Measurements from ENCODE around the gene HHIPL1.
"Not testable (repeated sequence)": the region's sequence is repeated elsewhere in the genome, so short reads cannot be mapped to it uniquely, and the experiment has no call there.

HHIPL1 gene

DNA sequence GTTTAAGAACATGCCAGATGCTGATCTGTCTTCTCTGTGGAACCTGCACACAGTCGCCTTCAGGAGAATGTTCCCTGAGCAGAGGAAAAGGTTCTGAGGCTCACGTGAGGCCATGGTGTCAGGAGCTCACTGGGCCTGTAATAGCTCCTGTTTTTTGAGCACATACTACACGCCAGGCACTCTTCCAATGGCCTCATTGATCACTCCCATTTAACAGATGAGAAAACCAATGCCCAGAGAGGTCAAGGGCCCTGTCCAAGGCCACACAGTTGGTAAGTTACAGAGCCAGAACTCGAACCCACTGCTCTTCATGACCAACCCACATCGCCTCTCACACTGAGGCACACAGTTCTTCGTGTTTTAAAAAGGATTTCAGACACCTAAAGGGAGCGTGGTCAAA is 7.3 kb upstream of the HHIPL1 start:
- FAIRE-seq: no peak

DNA sequence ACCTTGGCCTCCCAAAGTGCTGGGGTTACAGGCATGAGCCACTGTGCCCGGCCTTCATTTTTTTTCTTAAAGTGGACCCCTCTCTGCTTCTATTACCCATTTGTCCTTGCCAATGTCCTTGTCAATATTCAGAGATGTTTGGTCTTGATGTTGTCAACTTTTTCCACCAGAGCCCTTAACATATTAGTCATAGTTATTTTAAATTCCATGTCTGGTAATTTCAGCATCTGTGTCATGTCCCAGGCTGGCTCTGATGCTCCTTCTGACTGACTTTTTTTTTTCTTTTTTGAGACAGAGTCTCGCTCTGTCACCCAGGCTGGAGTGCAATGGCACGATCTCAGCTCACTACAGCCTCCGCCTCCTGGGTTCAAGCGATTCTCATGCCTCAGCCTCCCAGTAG is 2.2 kb upstream of the HHIPL1 start:
- FAIRE-seq: not testable (repeated sequence)

DNA sequence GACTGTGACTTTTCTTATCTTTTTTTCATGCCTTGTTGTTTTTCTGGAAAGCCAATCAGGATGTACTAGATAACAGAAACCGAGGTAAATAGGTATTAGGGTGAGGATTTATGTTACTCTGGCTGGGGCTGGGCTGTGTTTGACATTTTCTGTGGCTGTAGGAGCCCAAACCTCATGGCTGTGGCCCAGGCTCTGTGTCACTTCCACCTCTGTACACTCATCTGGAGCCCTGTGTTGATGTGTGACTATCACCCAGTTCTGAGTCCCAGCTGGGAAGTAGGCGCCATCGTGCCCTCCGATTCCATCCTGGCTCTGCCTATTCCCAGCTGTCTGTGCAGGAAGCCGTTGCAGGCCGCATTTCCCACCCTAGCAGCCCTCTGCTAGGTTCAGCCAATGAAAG is 1.6 kb upstream of the HHIPL1 start:
- no peak for FAIRE-seq

DNA sequence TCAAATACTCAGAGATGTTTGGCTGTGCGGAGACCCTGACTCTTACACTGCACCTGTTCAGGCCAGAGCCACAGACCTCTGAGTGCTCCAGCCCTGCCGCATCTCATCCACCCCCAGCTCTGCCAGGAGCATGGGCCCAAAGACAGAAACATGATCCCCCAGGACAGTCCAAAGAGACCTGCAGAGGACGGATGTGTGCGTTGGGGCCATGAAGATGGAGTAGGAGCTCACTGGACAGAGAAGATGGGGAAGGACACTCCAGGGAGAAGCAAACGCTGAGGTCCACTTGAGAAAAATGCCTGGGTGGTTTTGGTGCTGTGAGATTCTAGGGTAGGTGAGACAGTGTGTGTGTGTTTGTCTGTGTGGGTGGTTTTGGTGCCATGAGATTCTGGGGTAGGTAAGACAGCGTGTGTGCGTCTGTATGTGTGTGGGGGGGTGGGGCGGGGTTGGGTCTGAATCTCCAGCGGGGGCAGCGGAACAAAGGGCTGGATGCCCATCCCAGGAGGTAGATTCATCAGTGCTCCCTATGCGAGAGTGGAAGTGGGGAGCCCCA is 818 bp upstream of the HHIPL1 start:
- no peak for FAIRE-seq

DNA sequence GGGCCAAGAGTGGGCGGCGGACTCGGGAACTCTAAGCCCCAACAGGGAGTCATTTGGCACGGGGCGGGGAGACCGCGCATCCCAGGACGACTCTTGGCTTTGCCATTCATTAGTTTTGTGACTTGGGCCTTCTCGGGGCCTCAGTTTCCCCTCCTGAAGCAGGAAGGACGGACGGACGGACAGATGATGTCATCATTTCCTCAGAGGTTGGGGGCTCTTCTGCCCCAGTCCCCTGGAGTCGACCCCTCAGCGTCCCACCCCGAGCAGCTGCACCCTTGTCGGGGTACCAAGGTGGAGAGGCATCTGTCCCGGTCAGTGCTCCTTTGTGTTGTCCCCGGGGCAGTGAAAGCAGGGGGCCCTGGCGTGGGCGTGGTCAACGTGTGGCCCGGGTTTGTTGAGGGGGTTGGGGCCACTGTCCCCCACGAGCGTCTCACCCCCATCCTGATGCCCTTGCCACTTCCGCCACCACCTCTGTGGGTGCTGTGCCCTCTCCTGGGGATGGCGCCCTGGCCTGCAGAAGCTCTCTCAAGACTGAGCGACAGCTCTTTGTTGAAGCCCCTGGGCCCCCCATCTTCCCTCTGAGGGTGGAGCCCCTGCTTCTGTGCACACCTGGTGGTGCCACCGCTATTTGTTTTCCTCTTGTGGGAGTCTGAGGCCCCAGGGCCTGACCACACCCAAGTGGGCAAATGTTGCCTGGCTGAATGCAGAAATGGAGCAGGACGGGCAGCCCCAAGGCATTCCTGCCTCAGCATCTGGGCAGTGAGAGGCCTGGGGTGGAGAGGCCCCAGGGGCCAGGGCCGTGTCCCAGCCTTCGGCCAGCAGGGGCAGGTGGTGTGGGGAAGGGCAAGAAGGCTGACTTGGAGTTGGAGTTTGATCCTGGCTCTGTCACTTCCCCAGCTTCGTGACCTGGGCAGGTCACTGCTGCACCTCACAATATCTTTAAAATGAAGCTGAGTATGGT is 896 bp downstream of the HHIPL1 start:
- FAIRE-seq: no peak

DNA sequence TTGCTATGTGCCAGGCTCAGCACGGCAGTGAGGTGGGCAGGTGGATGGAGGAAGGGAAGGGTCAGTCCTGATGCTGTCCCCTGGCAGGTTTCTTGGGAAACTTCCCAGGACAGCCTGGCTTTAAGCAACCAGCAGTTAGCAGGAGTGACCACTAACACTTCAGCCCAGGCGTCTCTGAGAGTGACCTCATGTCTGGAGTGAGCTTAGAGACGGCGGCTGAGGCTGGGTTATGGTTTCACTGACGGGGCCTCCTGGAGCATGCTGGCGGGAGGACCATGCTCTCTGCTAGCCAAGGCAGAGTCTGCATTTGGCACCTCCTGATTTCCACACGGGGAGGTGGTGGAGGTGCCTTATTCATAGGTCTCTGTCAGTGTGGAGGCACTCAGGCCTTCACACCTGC is 2.5 kb downstream of the HHIPL1 start:
- FAIRE-seq: no peak

DNA sequence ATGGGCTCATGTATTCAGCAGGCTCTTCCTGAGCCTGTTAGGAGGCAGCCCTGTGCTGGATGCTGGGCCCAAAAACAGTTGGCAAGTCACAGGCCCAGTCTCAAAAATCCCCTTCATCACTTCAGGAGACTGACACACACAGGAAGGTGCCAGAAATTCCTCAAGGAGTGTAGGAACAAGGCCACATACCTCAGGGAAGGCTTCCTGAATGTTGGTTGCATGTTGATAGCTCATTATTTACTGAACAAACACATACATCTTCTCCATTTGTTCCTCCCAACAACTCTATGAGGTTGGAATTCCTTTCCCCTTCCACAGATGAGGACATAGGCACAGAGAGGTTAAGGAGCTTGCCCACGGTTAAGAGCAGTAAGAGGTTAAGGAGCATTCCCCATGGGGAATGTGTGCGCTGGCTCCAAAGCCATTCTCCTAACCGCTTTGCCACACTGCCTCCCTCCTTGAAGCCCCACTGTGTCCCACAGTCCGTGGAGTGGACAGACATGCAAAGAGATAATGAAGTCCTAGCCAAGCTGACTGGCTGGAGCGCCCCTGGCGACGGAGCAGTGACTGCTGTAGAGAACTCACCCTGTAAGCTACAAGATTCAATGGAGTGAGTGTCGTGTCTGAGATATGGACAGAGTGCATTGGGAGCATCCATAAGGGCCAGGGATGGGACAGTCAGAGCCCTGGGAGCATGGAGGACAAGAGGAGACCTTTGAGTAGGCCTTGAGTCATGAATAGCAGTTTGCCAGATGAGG is 3.3 kb downstream of the HHIPL1 start:
- no peak for FAIRE-seq

DNA sequence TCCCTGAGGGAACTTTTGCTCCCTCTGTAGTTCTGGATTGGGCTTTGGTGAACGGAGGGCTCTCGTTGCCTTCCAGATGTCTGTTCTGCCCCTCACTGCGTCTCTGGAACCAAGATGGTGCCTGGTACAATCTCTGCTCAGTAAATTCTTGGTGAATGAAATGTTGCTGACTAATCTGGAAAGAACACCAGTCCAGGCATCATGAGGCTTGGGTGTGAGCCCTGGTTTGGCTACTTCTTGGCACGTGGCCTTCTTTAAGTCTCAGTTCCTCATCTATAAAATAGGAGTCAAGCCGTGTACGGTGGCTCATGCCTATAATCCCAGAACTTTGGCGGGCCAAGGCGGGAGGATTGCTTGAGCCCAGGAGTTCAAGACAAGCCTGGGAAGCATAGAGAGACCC is 4.3 kb downstream of the HHIPL1 start:
- no peak for FAIRE-seq

DNA sequence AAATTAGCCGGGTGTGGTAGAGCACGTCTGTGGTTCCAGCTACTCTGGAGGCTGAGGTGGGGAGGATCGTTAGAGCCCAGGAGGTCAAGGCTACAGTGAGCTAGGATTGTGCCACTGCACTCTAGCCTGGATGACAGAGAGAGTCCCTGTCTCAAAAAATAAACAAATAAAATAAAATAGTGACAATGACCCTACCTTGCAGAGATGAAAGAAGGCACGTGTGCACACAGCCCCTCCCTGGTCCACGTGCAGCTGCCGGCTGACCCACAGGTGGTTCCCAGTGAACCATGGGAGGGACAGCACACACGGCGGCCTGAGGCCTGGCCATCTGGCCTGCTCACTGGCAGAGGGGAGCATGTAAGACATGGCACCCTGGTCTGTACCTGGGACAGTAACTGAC is 4.7 kb downstream of the HHIPL1 start:
- FAIRE-seq: no peak

DNA sequence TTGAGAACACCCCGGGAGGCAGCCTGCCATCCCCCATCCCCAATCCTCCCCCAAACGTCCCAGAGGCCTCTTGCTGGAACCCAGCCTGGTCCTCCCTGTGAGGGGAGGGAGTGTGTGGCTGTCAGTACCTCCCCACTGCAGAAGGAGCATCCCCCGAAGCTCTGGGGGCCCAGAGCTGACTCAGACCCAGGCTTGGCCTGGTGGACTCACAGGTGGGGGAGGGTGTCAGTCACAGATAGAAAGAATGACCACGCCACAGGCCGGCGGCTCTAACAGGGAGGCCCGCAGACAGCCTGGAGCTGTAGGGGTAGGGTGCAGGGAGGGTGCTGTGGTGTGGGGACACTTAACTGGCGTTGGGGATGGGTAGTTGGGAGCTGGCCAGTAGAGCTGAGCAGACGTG is 5.3 kb downstream of the HHIPL1 start:
- FAIRE-seq: no peak

DNA sequence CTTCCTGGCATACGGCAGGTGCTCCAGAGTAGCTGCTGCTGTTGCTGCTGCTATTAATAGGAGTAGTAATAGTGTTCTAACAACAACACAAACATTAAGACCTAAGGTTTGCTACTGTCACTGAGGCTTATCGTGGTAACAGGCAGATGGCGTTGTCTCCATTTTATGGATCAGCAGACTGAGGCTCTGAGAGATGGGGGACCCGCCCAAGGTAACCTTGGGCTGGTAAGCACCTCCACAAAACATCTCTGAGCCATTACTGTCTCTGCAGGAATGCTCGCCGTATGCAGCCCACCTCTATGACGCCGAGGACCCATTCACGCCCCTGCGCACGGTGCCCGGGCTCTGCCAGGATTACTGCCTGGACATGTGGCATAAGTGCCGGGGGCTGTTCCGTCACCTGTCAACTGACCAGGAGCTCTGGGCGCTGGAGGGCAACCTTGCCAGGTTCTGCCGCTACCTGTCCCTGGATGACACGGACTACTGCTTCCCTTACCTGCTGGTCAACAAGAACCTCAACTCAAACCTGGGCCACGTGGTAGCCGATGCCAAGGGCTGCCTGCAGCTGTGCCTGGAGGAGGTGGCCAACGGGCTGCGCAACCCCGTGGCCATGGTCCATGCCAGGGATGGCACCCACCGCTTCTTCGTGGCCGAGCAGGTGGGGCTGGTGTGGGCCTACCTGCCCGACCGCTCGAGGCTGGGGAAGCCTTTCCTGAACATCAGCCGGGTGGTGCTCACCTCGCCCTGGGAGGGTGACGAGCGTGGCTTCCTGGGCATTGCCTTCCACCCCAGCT is 7.2 kb downstream of the HHIPL1 start:
- no peak for FAIRE-seq

DNA sequence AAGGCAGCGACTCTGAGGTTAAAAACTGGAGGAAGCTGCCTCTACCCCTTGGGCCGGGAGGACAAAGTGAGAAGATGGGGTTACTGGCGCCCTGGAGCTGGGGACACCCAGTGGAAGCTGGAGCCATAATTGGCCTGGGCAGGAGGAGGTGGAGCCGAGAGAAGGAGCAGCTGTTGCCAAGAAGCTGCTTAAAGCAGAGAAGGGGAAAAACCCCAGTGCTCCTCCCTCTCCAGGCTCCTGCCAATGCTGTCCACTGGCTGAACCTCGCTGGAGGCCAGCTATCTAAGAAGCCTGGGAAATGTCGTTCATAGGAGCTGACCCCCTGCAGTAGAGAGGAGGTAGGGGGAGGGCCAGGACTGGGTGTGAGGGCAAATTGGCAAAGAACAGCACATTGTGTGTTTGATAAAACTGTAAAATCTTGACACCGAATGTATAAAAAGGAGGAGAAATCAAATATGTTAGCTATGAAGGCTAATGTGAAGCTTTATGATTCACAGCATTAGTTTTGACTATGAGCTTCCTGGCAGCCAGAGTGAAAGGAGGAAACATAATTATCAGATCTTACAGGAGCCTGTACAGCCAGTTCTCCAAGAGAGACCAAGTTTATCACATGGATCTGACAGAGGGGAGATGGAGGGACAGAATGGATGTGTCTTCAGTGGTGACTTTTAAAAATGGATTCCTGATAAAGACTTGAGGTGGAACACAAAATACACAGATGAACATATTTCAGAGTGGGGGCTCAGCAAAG is 9.5 kb downstream of the HHIPL1 start:
- no peak for FAIRE-seq

DNA sequence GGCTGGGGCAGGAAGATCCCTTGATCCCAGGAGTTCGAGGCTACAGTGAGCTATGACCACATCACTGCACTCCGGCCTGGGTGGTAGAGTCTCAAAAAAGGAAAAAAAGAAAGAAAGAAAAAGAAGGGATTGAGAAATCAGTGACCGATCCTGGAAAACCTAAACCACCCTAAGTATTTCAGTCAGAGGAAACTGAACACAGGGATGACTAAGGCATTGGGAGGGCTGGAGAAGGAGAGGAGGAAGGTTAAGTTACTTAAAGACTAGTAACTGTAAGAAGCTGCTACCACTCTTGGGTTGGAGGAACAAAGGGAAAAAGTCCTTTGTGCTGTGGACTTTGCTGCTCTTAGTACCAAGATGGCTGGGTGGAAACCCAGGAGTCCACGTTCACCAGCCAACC is 10.6 kb downstream of the HHIPL1 start:
- FAIRE-seq: no peak

DNA sequence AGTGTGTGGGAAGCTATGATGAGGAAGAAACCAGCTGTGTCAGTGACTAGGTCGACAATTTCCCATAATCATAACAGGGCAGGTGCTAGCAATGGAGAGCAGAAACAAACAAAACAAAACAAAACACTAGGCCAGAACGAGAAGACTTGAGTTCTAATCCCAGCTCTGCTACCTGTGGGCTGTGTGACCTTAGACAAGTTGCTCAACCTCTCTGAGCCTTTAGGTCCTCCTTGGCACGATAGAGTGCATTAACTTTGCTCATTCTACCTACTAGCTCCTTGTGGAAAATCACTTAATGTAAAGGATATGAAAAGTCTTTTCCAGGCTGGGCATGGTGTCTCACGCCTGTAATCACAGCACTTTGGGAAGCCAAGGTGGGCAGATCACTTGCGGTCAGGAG is 11.2 kb downstream of the HHIPL1 start:
- FAIRE-seq: no peak

DNA sequence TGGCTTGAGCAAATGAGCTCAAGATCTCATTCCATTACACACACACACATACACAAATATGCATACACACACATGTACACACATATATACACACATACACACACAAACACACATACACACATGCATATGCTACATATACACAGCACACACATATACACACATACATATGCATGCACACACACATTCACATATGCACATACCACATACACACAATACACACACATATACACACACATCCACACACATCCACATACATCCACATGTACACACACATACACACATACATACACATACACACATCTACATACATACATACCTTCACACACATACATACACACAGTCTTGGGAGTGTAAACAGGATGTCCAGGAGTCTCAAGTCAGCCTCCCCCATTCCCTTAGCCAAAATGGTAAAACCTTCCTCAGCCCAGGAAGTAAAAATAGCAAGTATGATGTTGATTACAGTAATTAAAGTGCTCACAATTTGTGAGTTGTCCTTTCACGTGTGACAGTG is 12.8 kb downstream of the HHIPL1 start:
- no peak for FAIRE-seq

DNA sequence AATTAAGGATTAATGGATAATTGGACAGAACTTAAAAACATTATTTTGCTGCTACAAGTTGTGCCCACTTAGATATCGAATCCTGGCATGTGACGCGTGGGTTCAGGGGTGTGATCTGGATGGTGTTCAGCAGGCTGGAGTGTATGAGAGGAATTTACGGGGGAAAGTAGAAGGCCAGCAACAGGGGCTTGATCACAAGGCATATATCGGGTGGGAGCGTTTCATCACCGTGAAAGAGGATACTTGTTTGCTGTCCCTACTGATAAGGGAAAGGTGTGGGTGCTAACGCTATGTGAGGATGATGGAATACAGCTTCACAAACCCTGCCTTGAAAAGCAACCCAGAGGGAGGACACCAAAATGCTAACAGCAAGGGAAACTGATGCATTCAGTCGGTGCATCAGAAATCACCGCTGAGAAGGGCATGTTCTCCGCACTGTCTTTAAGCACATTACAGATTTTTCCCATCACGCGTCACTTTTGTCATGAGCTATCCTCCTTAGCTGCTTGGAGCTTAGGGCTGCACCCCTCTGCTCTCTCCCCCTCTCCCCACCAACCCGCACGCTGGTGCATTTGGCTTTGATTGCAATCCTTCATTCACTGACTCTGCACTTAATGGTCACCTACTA is 13.4 kb downstream of the HHIPL1 start:
- no peak for FAIRE-seq

DNA sequence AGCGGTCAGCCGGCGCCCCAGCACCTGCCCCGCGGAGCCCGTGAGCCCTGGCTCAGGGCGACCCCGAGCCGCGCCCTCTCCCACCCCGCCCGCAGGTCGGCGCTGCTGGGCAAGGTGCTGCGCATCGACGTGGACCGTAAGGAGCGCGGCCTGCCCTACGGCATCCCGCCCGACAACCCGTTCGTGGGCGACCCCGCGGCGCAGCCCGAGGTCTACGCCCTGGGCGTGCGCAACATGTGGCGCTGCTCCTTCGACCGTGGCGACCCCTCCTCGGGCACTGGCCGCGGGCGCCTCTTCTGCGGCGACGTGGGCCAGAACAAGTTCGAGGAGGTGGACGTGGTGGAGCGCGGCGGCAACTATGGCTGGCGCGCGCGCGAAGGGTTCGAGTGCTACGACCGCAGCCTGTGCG is 14.4 kb downstream of the HHIPL1 start:
- no peak for FAIRE-seq

DNA sequence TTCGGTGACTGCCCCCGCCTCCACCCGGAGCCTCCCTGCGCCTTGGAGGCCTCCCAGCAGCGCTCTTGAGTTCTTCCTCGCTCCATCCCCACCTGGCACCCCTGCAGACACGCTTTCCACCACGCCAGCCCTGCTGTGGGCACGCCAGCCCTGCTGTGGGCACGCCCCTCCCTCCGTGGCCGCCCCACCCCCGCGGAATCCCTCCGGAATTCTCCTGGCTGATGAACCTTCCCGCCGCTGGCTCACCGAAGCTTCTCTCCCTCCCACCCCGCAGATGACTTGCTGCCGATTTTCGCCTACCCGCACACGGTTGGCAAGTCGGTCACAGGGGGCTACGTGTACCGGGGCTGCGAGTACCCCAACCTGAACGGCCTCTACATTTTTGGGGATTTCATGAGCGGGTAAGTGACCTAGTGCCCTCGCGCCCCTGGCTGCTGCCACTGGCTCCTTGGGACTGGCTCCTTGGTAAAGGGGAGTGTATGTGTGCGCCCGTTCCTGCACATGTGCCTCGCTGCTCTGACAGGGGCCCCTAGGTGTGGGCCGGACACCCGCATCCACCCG is 15.2 kb downstream of the HHIPL1 start:
- no peak for FAIRE-seq

DNA sequence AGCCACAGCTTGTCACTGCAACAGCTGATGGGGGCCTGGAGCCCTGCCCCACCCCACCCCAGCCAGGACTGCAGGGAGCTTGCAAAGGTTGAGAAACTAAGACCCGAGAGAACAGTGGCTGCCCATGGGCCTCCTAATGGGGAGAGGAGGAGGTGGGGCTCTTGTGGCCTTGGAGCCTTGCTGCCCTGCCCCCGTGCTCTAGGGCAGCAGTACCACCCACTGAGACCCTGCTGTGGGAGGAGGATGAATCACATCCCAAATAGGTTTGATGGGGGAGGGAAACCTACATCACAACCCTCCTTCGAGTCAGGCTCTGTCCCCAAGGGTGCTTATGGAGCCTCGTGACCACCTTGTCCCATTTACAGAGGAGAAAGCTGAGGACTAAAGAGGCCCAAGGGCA is 15.9 kb downstream of the HHIPL1 start:
- no peak for FAIRE-seq

DNA sequence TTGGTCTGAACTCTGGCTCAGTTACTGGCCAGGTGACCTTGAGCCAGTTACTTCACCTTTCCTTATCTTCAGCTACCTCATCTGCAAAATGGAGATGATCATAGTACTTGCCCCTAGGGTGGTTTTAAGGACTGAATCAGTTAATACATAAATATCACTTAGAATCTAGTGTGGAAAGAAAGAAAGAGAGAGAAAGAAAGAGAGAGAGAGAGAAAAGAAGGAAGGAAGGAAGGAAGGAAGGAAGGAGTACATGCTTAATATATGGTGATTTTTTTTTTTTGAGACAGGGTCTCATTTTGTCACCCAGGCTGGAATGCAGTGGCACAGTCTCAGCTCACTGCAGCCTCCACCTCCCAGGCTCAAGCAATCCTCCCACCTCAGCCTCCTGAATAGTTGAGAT is 16.3 kb downstream of the HHIPL1 start:
- not testable (repeated sequence) for FAIRE-seq

DNA sequence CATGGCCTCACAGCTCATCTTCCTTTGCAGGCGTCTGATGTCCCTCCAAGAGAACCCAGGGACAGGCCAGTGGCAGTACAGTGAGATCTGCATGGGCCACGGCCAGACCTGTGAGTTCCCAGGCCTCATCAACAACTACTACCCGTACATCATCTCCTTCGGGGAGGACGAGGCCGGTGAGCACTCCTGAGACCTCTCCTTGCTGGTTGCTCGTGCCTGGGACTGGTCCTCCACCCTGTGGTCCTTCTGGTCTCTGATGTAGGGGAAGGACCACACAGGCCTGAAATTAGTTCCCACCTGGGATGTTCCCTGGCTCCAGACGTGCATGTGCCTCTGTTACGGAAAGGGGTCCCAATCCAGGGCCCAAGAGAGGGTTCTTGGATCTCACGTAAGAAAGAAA is 17.9 kb downstream of the HHIPL1 start:
- FAIRE-seq: no peak

All from TTC549 (cell line).